ENCODE results near the gene FBXW8.

FBXW8 gene

DNA sequence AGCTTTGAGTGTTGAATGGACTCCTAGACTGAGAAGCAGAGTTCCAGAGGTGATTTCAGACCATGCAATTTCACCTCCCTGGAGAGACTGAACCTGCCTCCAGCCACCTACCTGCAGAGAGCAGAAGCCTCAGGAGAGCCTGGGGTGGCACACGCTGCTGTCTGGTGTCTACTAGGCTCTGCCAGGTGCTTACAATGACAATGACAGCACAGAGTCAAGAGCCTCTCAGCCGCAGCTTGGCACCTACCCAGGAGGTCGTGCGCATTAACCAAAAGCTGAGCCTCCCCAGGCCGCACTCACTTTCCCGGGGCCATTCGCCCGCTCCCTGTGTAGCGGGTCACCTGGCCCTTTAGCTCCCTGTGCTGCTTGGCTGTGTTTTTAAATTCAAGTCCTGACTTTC is 125.3 kb downstream of the FBXW8 start:
- DNase-seq (ENCODE audit: low read depth) = no peak
- TF ChIP-seq, protein P1, sequence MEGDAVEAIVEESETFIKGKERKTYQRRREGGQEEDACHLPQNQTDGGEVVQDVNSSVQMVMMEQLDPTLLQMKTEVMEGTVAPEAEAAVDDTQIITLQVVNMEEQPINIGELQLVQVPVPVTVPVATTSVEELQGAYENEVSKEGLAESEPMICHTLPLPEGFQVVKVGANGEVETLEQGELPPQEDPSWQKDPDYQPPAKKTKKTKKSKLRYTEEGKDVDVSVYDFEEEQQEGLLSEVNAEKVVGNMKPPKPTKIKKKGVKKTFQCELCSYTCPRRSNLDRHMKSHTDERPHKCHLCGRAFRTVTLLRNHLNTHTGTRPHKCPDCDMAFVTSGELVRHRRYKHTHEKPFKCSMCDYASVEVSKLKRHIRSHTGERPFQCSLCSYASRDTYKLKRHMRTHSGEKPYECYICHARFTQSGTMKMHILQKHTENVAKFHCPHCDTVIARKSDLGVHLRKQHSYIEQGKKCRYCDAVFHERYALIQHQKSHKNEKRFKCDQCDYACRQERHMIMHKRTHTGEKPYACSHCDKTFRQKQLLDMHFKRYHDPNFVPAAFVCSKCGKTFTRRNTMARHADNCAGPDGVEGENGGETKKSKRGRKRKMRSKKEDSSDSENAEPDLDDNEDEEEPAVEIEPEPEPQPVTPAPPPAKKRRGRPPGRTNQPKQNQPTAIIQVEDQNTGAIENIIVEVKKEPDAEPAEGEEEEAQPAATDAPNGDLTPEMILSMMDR (IDR thresholded peaks at IDR 0.05; ENCODE audit: insufficient read depth, low read depth, low read length, missing control alignments) = no peak
- H3K4me3 ChIP-seq (ENCODE audit: low read depth, low read length) = no peak overlapping the region

DNA sequence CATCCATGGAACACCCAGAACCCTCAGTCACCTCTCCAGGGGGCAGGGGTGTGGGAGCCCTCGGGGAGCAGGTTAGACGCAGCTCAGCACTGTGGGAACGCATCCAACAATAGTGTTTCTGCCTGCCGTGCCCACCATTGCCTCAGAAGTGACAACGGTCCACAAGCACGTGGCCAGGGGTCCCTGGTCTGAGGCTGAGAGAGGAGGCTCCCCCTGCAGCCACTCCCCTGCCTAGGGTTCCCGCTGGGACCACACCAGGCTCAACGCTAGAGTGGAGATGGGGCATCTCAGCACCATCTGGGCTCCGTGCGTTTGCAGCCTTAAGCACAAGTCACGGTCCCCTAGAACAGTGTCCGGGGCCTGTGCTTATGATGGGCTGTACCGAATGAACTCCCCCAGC is 125.8 kb downstream of the FBXW8 start:
- no peak overlapping the region for H3K4me3 ChIP-seq (ENCODE audit: low read depth, low read length)
- TF ChIP-seq, protein P1 (IDR thresholded peaks at IDR 0.05; ENCODE audit: insufficient read depth, low read depth, low read length, missing control alignments) = no peak
- DNase-seq (ENCODE audit: low read depth) = no peak

DNA sequence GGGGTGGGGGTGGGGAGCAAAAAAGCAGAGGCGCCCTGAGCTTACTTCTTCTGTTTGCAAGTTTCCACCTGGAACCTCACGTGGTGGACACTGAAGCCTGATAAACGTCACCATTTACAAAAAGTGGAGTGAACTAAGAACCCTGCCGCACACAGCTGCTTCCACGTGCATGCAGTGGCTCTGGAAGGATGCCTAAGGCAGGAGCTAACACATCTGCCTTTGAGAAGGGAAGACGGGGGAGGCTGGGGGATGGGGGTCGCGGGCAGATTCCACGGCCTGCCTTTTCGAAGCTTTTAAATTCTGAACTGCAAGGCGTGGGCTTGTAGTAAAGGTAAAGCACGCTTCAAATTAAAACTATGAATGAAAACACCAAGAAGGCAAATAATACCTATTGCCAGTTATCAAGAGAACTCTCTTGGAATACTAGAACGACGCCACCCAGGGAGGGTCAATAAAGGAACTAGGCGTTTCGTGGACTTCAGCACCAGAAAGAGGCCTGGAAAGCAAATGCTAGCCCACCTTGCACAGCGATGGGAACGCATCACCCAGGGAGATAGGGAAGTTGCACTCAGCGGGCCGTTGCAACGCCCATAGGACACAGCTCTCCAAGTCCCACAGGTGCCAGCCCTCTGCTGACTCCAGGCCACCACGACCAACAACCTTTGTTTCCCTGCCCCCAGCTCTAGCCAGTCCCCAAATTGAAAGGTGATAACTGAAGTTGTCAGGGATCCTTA is 126.7 kb downstream of the FBXW8 start:
- H3K4me3 ChIP-seq (ENCODE audit: low read depth, low read length) = no peak overlapping the region
- no peak for DNase-seq (ENCODE audit: low read depth)
- TF ChIP-seq, protein P1 (IDR thresholded peaks at IDR 0.05; ENCODE audit: insufficient read depth, low read depth, low read length, missing control alignments) = no peak

DNA sequence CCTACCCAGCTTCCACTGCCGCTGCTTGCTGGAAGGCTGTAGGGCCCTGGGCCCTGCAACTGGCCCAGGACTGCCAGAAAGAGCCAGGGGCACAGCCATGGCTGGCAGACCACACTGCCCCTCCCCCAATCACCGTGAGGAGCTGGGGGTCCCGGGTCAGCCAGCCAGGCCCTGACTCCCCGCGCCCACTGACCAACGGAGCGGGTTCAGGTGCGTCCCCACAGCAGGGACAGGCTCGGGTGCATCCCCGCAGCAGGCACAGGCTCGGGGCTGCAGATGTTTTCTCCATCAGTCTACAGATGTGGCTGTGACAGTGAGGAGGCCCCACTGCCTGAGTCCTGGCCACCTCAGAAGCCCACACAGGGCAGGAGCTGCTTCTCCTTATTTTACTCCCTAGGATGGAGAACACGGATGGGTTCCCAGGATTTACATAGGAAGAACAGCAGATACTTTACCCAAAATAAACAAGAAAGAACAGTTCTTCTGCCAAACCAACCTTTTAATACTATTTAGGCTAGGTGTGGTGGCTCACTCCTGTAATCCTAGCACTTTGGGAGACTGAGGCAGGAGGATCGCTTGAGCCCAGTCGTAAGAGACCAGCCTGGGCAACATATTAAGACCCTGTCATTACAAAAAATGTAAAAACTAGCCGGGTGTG is 127.4 kb downstream of the FBXW8 start:
- no peak overlapping the region for H3K4me3 ChIP-seq (ENCODE audit: low read depth, low read length)
- TF ChIP-seq, protein P1 (IDR thresholded peaks at IDR 0.05; ENCODE audit: insufficient read depth, low read depth, low read length, missing control alignments) = no peak
- DNase-seq (ENCODE audit: low read depth) = no peak

DNA sequence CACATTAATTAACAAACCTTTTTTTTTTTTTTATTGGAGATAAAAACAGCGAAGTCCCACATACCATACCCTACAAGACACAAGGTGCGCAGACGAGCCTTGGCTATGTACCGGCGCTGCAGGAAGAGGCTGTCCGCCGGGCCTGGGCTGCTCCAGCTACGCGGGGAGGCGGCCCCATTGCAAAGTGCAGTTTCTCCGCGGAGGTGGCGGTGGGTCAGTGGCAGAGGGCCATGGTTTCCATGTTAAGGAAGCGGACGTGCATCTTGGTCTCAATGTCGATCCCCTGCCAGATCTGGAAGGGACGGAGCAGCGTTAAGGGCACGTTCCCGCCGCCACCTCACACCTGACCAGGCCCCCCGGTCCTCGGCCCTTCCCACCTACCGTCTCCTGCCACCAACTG is 128.2 kb downstream of the FBXW8 start:
- TF ChIP-seq, protein P1 (IDR thresholded peaks at IDR 0.05; ENCODE audit: insufficient read depth, low read depth, low read length, missing control alignments) = no peak
- H3K4me3 ChIP-seq (ENCODE audit: low read depth, low read length) = no peak overlapping the region

DNA sequence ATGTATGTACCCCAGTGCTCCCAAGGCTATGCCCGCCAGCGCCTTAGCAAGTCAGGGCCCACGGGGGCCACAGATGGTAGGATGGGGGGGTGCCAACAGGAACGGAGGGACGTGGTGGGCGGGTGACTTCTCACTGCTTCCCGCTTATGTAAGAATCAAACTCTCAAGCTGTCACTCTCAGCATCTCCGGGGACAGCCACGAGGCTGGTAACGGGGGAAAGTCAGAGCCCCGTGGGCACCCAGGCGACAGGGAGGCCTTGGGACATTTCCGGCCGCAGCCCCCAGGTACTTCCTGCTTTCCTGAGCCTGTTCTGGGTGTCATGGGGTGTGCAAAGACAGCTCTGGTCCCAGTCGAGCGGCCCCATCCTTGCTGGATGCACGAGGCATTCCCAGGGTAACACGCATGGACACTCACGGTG is 129.2 kb downstream of the FBXW8 start:
- DNase-seq (ENCODE audit: low read depth) = no peak
- H3K4me3 ChIP-seq (ENCODE audit: low read depth, low read length) = no peak overlapping the region
- TF ChIP-seq, protein P1 (IDR thresholded peaks at IDR 0.05; ENCODE audit: insufficient read depth, low read depth, low read length, missing control alignments) = no peak

More for the DNA sequence above, 128.2 kb downstream of the FBXW8 start:
- DNase-seq (ENCODE audit: low read depth) = no peak

Data from GM12865 (cell line).